Measurements from ENCODE around the gene DSCAM. TPM values are rescaled to one million over a fixed set of nuclear protein-coding genes. Genes with fewer than 3 reads are reported as not detected.

The DSCAM gene
- total and polyA plus RNA-seq, 2 donors (not counting 3 experiments of a cell fraction or from before 2014, with no cell fraction given) = not detected

- H3K27me3 ChIP-seq (ENCODE audit: control insufficient read depth in 2 of 2, insufficient read depth in 2 of 2, low read length in 2 of 2) = no peaks in the 10 kb centered on the region
- H3K9ac ChIP-seq (replicated peaks; ENCODE audit: extremely low read depth, insufficient read depth, low read length) = no peak overlapping the region
- dilution Hi-C loops (cut with MboI; ENCODE audit: extremely low pct_ligation_motif_present, low sequenced_read_pairs) = no loop called here
- POLR2A ChIA-PET = no interaction called here
- FAIRE-seq = no peak
- TF ChIP-seq EZH2 (IDR thresholded peaks at IDR 0.05; ENCODE audit: borderline replicate concordance, low read depth, low read length, severe bottlenecking) (no peak), JUN (IDR thresholded peaks at IDR 0.05; ENCODE audit: borderline replicate concordance, insufficient read depth, insufficient read length, low read depth) (no peak), MYC (IDR thresholded peaks at IDR 0.05; ENCODE audit: low read depth, low read length) (no peak), MAX (IDR thresholded peaks at IDR 0.05; ENCODE audit: insufficient read depth, insufficient read length) (no peak), GATA2 (IDR thresholded peaks at IDR 0.05; ENCODE audit: insufficient read depth, insufficient read length, low read depth, low read length) (no peak), POLR2AphosphoS5 (IDR thresholded peaks at IDR 0.05; ENCODE audit: insufficient read depth, low read depth, low read length) (no peak), FOS (IDR thresholded peaks at IDR 0.05; ENCODE audit: borderline replicate concordance, insufficient read depth, low read length) (no peak), POLR2A (IDR thresholded peaks at IDR 0.05; ENCODE audit: low read depth, low read length) (no peak)
- TF ChIP-seq, protein P1, sequence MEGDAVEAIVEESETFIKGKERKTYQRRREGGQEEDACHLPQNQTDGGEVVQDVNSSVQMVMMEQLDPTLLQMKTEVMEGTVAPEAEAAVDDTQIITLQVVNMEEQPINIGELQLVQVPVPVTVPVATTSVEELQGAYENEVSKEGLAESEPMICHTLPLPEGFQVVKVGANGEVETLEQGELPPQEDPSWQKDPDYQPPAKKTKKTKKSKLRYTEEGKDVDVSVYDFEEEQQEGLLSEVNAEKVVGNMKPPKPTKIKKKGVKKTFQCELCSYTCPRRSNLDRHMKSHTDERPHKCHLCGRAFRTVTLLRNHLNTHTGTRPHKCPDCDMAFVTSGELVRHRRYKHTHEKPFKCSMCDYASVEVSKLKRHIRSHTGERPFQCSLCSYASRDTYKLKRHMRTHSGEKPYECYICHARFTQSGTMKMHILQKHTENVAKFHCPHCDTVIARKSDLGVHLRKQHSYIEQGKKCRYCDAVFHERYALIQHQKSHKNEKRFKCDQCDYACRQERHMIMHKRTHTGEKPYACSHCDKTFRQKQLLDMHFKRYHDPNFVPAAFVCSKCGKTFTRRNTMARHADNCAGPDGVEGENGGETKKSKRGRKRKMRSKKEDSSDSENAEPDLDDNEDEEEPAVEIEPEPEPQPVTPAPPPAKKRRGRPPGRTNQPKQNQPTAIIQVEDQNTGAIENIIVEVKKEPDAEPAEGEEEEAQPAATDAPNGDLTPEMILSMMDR (IDR thresholded peaks at IDR 0.05; ENCODE audit: extremely low read depth in 1 of 2, insufficient read depth in 1 of 2, low read depth in 1 of 2, low read length in 2 of 2) = no peak
- intact Hi-C loops (cut with micrococcal nuclease) = no loop called here
- no peak overlapping the region for H3K4me3 ChIP-seq (replicated peaks in 1 of 3; ENCODE audit: insufficient read depth in 1 of 3, low read depth in 1 of 3, low read length in 3 of 3)
- H3K79me2 ChIP-seq (ENCODE audit: control insufficient read depth, insufficient read depth, low read length) = no peaks in the 10 kb centered on the region
- no peak overlapping the region for H2AFZ ChIP-seq (ENCODE audit: low read depth, low read length)
- no peaks in the 10 kb centered on the region for H3K36me3 ChIP-seq (ENCODE audit: control insufficient read depth in 2 of 2, extremely low read depth in 1 of 2, insufficient read depth in 2 of 2, low read length in 2 of 2)
- H3K4me2 ChIP-seq (ENCODE audit: insufficient read depth, low read length) = no peak overlapping the region
- no peaks in the 10 kb centered on the region for H4K20me1 ChIP-seq (replicated peaks; ENCODE audit: control insufficient read depth, extremely low read depth, insufficient read depth, low read length)
- no peaks in the 10 kb centered on the region for H3K9me1 ChIP-seq (replicated peaks; ENCODE audit: control insufficient read depth, extremely low read depth, insufficient read depth, low read length)
- DNase-seq (ENCODE audit: low read depth, low spot score) = no peak
- H3K4me1 ChIP-seq (ENCODE audit: control insufficient read depth, extremely low read depth, insufficient read depth, low read length) = no peaks in the 10 kb centered on the region
- CTCF ChIA-PET = no interaction called here
- no peak overlapping the region for H3K27ac ChIP-seq (ENCODE audit: insufficient read depth, low read depth, low read length)
- BruUV-seq (replicated peaks) = no TSS peak
- H3K9me3 ChIP-seq (replicated peaks; ENCODE audit: control insufficient read depth, insufficient read depth, low read length) = peaks cover 2% of the 10 kb centered on the region
These were observed 4.8 kb upstream of the DSCAM start for GRCh38 chr21:40851749-40852148.
